ENCODE results near the gene TAF3. TPM values are rescaled to one million over a fixed set of nuclear protein-coding genes. Genes with fewer than 3 reads are reported as not detected.

The TAF3 gene
- total RNA-seq, 2 experiments from 2014 or later = 12.2 to 17.7 TPM

GRCh38 chr10:7813481-7813880 lies 4.8 kb upstream of the TAF3 start:
- ATAC-seq = no peak
- Mint-ChIP-seq H3K27ac (no peak overlapping the region), H3K36me3 (ENCODE audit: low read depth) (no peaks in the 10 kb centered on the region), H3K27me3 (peaks cover 3% of the 10 kb centered on the region), H3K4me1 (peaks cover 8% of the 10 kb centered on the region), H3K9me3 (ENCODE audit: low read depth) (no peaks in the 10 kb centered on the region), H3K4me3 (no peak overlapping the region)
- no peak for DNase-seq
- intact Hi-C loops (cut with DNase I, micrococcal nuclease) = loop anchor here in 1 of 2 experiments (10.0 kb wide), 1 partner anchor 289 kb away; no protein-coding TSS in a partner anchor
- POLR2A ChIA-PET = no interaction called here
- CTCF ChIA-PET = interaction anchor here (0.6 to 1.0 kb wide), 3 partner anchors 10 to 1485 kb away, joined by 3 read pairs; no protein-coding TSS in a partner anchor

GRCh38 chr10:7817576-7817975 lies 729 bp upstream of the TAF3 start:
- intact Hi-C loops (cut with DNase I, micrococcal nuclease) = loop anchor here in 1 of 2 experiments (10.0 kb wide), 1 partner anchor 293 kb away; no protein-coding TSS in a partner anchor
- ChIA-PET POLR2A (interaction anchor here (0.6 to 2.3 kb wide), 5 partner anchors 26 to 1660 kb away, joined by 3 to 26 read pairs (median 5); partner anchors contain the start of genes ATP5F1C and KIN), CTCF (interaction anchor here (0.6 to 3.3 kb wide), 5 partner anchors 15 to 448 kb away, joined by 3 to 14 read pairs (median 3); partner anchors contain the start of genes ATP5F1C and KIN)
- ATAC-seq = no peak
- Mint-ChIP-seq H3K4me3 (peak overlapping the region; percentile 88), H3K4me1 (peaks cover 25% of the 10 kb centered on the region), H3K9me3 (ENCODE audit: low read depth) (no peaks in the 10 kb centered on the region), H3K27ac (peak overlapping the region; percentile 77), H3K36me3 (ENCODE audit: low read depth) (no peaks in the 10 kb centered on the region), H3K27me3 (peaks cover 3% of the 10 kb centered on the region)
- peak; percentile 13 for DNase-seq

- DNase-seq (no peak), ATAC-seq (peak; percentile 31)
- CTCF ChIA-PET = interaction anchor here (0.6 to 3.3 kb wide), 6 partner anchors 15 to 448 kb away, joined by 3 to 14 read pairs (median 3); partner anchors contain the start of genes ATP5F1C and KIN
- Mint-ChIP-seq H3K27ac (peak overlapping the region; percentile 77), H3K27me3 (peaks cover 3% of the 10 kb centered on the region), H3K9me3 (ENCODE audit: low read depth) (no peaks in the 10 kb centered on the region), H3K4me1 (peaks cover 25% of the 10 kb centered on the region), H3K36me3 (ENCODE audit: low read depth) (no peaks in the 10 kb centered on the region), H3K4me3 (peak overlapping the region; percentile 88)
- POLR2A ChIA-PET = interaction anchor here (0.6 to 2.3 kb wide), 5 partner anchors 26 to 1660 kb away, joined by 3 to 26 read pairs (median 5); partner anchors contain the start of genes ATP5F1C and KIN
- intact Hi-C loops (cut with DNase I, micrococcal nuclease) = loop anchor here (1.0 to 10.0 kb wide), 4 partner anchors 30 to 330 kb away; partner anchors contain the start of genes ATP5F1C (in 2 of the 2) and GATA3 (in 1 of the 2)
Measured at GRCh38 chr10:7817984-7818294, 366 bp upstream of the TAF3 start.

- ATAC-seq (peak; percentile 51), DNase-seq (peak; percentile 57)
- H3K27me3 Mint-ChIP-seq = peaks cover 3% of the 10 kb centered on the region
- H3K9me3 Mint-ChIP-seq (ENCODE audit: low read depth) = no peaks in the 10 kb centered on the region
- H3K27ac Mint-ChIP-seq = peak overlapping the region; percentile 83
- ChIA-PET POLR2A (interaction anchor here (0.7 to 2.3 kb wide), 2 partner anchors 14 to 31 kb away, joined by 3 to 26 read pairs; partner anchors contain the start of genes ATP5F1C and KIN), CTCF (interaction anchor here (0.8 to 3.3 kb wide), 2 partner anchors 31 to 111 kb away, joined by 3 to 14 read pairs; partner anchors contain the start of genes ATP5F1C and KIN)
- H3K4me3 Mint-ChIP-seq = peak overlapping the region; percentile 88
- H3K4me1 Mint-ChIP-seq = peaks cover 25% of the 10 kb centered on the region
- intact Hi-C loops (cut with DNase I, micrococcal nuclease) = loop anchor here in 1 of 2 experiments (10.0 kb wide), 1 partner anchor 294 kb away; no protein-coding TSS in a partner anchor
- H3K36me3 Mint-ChIP-seq (ENCODE audit: low read depth) = no peaks in the 10 kb centered on the region
Measured at GRCh38 chr10:7819121-7819460, 786 bp downstream of the TAF3 start.

GRCh38 chr10:7824251-7824650 lies 5.9 kb downstream of the TAF3 start:
- no peaks in the 10 kb centered on the region for H3K9me3 Mint-ChIP-seq (ENCODE audit: low read depth)
- ATAC-seq (no peak), DNase-seq (no peak)
- no peak overlapping the region for H3K27ac Mint-ChIP-seq
- H3K36me3 Mint-ChIP-seq (ENCODE audit: low read depth) = peaks cover 25% of the 10 kb centered on the region
- CTCF ChIA-PET = interaction anchor here (0.5 to 1.2 kb wide), 2 partner anchors 11 to 93 kb away, joined by 3 read pairs; no protein-coding TSS in a partner anchor
- H3K4me3 Mint-ChIP-seq = no peak overlapping the region
- no peaks in the 10 kb centered on the region for H3K27me3 Mint-ChIP-seq
- peaks cover 33% of the 10 kb centered on the region for H3K4me1 Mint-ChIP-seq
- intact Hi-C loops (cut with DNase I, micrococcal nuclease) = no loop called here
- POLR2A ChIA-PET = no interaction called here

GRCh38 chr10:7826971-7827370 lies 8.7 kb downstream of the TAF3 start:
- DNase-seq (peak; percentile 39), ATAC-seq (peak; percentile 66)
- Mint-ChIP-seq H3K4me3 (no peak overlapping the region), H3K4me1 (peaks cover 22% of the 10 kb centered on the region), H3K27me3 (no peaks in the 10 kb centered on the region), H3K9me3 (ENCODE audit: low read depth) (no peaks in the 10 kb centered on the region), H3K36me3 (ENCODE audit: low read depth) (peaks cover 31% of the 10 kb centered on the region), H3K27ac (no peak overlapping the region)
- ChIA-PET POLR2A (no interaction called here), CTCF (no interaction called here)
- intact Hi-C loops (cut with DNase I, micrococcal nuclease) = no loop called here

- Mint-ChIP-seq H3K27ac (no peak overlapping the region), H3K36me3 (ENCODE audit: low read depth) (peaks cover 29% of the 10 kb centered on the region), H3K27me3 (no peaks in the 10 kb centered on the region), H3K4me3 (no peak overlapping the region), H3K4me1 (peaks cover 37% of the 10 kb centered on the region), H3K9me3 (ENCODE audit: low read depth) (no peaks in the 10 kb centered on the region)
- intact Hi-C loops (cut with DNase I, micrococcal nuclease) = no loop called here
- ChIA-PET CTCF (no interaction called here), POLR2A (no interaction called here)
- ATAC-seq = no peak
- DNase-seq = no peak
Measured at GRCh38 chr10:7829289-7829834, 11.1 kb downstream of the TAF3 start.

- Mint-ChIP-seq H3K36me3 (ENCODE audit: low read depth) (peaks cover 19% of the 10 kb centered on the region), H3K27ac (no peak overlapping the region), H3K9me3 (ENCODE audit: low read depth) (no peaks in the 10 kb centered on the region), H3K27me3 (no peaks in the 10 kb centered on the region), H3K4me1 (peaks cover 39% of the 10 kb centered on the region), H3K4me3 (no peak overlapping the region)
- DNase-seq (no peak), ATAC-seq (no peak)
- ChIA-PET CTCF (interaction anchor here (0.7 kb wide), 1 partner anchor 46 kb away, joined by 3 read pairs; no protein-coding TSS in a partner anchor), POLR2A (no interaction called here)
- intact Hi-C loops (cut with DNase I, micrococcal nuclease) = no loop called here
Measured at GRCh38 chr10:7832060-7832459, 13.8 kb downstream of the TAF3 start.

- ChIA-PET POLR2A (interaction anchor here (0.6 kb wide), 1 partner anchor 14 kb away, joined by 3 read pairs; no protein-coding TSS in a partner anchor), CTCF (no interaction called here)
- H3K27me3 Mint-ChIP-seq = no peaks in the 10 kb centered on the region
- no peak for DNase-seq
- peaks cover 14% of the 10 kb centered on the region for H3K36me3 Mint-ChIP-seq (ENCODE audit: low read depth)
- H3K27ac Mint-ChIP-seq = no peak overlapping the region
- intact Hi-C loops (cut with DNase I, micrococcal nuclease) = no loop called here
- no peak overlapping the region for H3K4me3 Mint-ChIP-seq
- no peak for ATAC-seq
- peaks cover 35% of the 10 kb centered on the region for H3K4me1 Mint-ChIP-seq
- no peaks in the 10 kb centered on the region for H3K9me3 Mint-ChIP-seq (ENCODE audit: low read depth)
Measured at GRCh38 chr10:7833210-7833609, 14.9 kb downstream of the TAF3 start.

- Mint-ChIP-seq H3K4me1 (peaks cover 31% of the 10 kb centered on the region), H3K9me3 (ENCODE audit: low read depth) (no peaks in the 10 kb centered on the region), H3K36me3 (ENCODE audit: low read depth) (peaks cover 10% of the 10 kb centered on the region), H3K4me3 (no peak overlapping the region), H3K27me3 (no peaks in the 10 kb centered on the region), H3K27ac (no peak overlapping the region)
- CTCF ChIA-PET = no interaction called here
- DNase-seq (no peak), ATAC-seq (no peak)
- POLR2A ChIA-PET = no interaction called here
- intact Hi-C loops (cut with DNase I, micrococcal nuclease) = no loop called here
Measured at GRCh38 chr10:7834262-7834661, 16.0 kb downstream of the TAF3 start.

- ChIA-PET POLR2A (no interaction called here), CTCF (interaction anchor here (0.8 kb wide), 1 partner anchor 556 kb away, joined by 4 read pairs; no protein-coding TSS in a partner anchor)
- no peak overlapping the region for H3K4me3 Mint-ChIP-seq
- peaks cover 26% of the 10 kb centered on the region for H3K4me1 Mint-ChIP-seq
- H3K36me3 Mint-ChIP-seq (ENCODE audit: low read depth) = peaks cover 15% of the 10 kb centered on the region
- no peaks in the 10 kb centered on the region for H3K27me3 Mint-ChIP-seq
- no peak for DNase-seq
- intact Hi-C loops (cut with DNase I, micrococcal nuclease) = no loop called here
- ATAC-seq = no peak
- H3K27ac Mint-ChIP-seq = no peak overlapping the region
- H3K9me3 Mint-ChIP-seq (ENCODE audit: low read depth) = no peaks in the 10 kb centered on the region
Measured at GRCh38 chr10:7836571-7836970, 18.3 kb downstream of the TAF3 start.

GRCh38 chr10:7846591-7846990 lies 28.3 kb downstream of the TAF3 start:
- no peaks in the 10 kb centered on the region for H3K27me3 Mint-ChIP-seq
- no peak overlapping the region for H3K27ac Mint-ChIP-seq
- ChIA-PET POLR2A (no interaction called here), CTCF (no interaction called here)
- H3K4me1 Mint-ChIP-seq = peaks cover 3% of the 10 kb centered on the region
- H3K4me3 Mint-ChIP-seq = no peak overlapping the region
- intact Hi-C loops (cut with DNase I, micrococcal nuclease) = no loop called here
- no peaks in the 10 kb centered on the region for H3K9me3 Mint-ChIP-seq (ENCODE audit: low read depth)
- DNase-seq (no peak), ATAC-seq (no peak)
- peaks cover 6% of the 10 kb centered on the region for H3K36me3 Mint-ChIP-seq (ENCODE audit: low read depth)
